Superior temporal gyrus (tissue), 1 donor: Measurements from ENCODE around the gene CBY1.
"Not testable (repeated sequence)": the region's sequence is repeated elsewhere in the genome, so short reads cannot be mapped to it uniquely, and the experiment has no call there.

ENCODE experiments used
- DNase-seq: peaks from one replicate; pipeline ENCODE4 v3.0.0-alpha.2; 2016; ENCODE audit errors: extremely low spot score

CBY1 gene

GRCh38 chr22:38656256-38657044 lies at the start of gene CBY1, which contains the start of gene FAM227A:
Gene CBY1 (plus strand): TSS chr22:38656638. CDS start chr22:38668055, 11,417 bp downstream.
Gene FAM227A (minus strand): TSS chr22:38656392. CDS start chr22:38650168, 6,224 bp downstream.
- DNase-seq = peak; percentile 94

- DNase-seq = no peak
Observed at GRCh38 chr22:38607680-38608079, 48.8 kb upstream of the CBY1 start.

- DNase-seq = peak; percentile 42
Observed at GRCh38 chr22:38608992-38609750, 47.3 kb upstream of the CBY1 start.

GRCh38 chr22:38610234-38610633 lies 46.2 kb upstream of the CBY1 start:
- no peak for DNase-seq

GRCh38 chr22:38611559-38611958 lies 44.9 kb upstream of the CBY1 start:
- no peak for DNase-seq

GRCh38 chr22:38612217-38613006 lies 44.0 kb upstream of the CBY1 start:
- no peak for DNase-seq

GRCh38 chr22:38613588-38613987 lies 42.9 kb upstream of the CBY1 start:
- DNase-seq = no peak

- no peak for DNase-seq
Observed at GRCh38 chr22:38614332-38615063, 41.9 kb upstream of the CBY1 start.

GRCh38 chr22:38615064-38615405 lies 41.4 kb upstream of the CBY1 start:
- not testable (repeated sequence) for DNase-seq

- DNase-seq = no peak
Observed at GRCh38 chr22:38618258-38618657, 38.2 kb upstream of the CBY1 start.

- DNase-seq = no peak
Observed at GRCh38 chr22:38618682-38619081, 37.8 kb upstream of the CBY1 start.

GRCh38 chr22:38623351-38623750 lies 33.1 kb upstream of the CBY1 start:
- no peak for DNase-seq

GRCh38 chr22:38628444-38628843 lies 28.0 kb upstream of the CBY1 start:
- DNase-seq = no peak

GRCh38 chr22:38629108-38629507 lies 27.3 kb upstream of the CBY1 start:
- no peak for DNase-seq

- no peak for DNase-seq
Observed at GRCh38 chr22:38631724-38632123, 24.7 kb upstream of the CBY1 start.

- DNase-seq = no peak
Observed at GRCh38 chr22:38632528-38632927, 23.9 kb upstream of the CBY1 start.

- DNase-seq = no peak
Observed at GRCh38 chr22:38638216-38638615, 18.2 kb upstream of the CBY1 start.

- no peak for DNase-seq
Observed at GRCh38 chr22:38638728-38639127, 17.7 kb upstream of the CBY1 start.

- DNase-seq = peak; percentile 34
Observed at GRCh38 chr22:38641476-38642040, 14.9 kb upstream of the CBY1 start.

- not testable (repeated sequence) for DNase-seq
Observed at GRCh38 chr22:38644245-38644644, 12.2 kb upstream of the CBY1 start.

- no peak for DNase-seq
Observed at GRCh38 chr22:38645430-38645829, 11.0 kb upstream of the CBY1 start.
